ENCODE data around the gene CFAP100.

DNA sequence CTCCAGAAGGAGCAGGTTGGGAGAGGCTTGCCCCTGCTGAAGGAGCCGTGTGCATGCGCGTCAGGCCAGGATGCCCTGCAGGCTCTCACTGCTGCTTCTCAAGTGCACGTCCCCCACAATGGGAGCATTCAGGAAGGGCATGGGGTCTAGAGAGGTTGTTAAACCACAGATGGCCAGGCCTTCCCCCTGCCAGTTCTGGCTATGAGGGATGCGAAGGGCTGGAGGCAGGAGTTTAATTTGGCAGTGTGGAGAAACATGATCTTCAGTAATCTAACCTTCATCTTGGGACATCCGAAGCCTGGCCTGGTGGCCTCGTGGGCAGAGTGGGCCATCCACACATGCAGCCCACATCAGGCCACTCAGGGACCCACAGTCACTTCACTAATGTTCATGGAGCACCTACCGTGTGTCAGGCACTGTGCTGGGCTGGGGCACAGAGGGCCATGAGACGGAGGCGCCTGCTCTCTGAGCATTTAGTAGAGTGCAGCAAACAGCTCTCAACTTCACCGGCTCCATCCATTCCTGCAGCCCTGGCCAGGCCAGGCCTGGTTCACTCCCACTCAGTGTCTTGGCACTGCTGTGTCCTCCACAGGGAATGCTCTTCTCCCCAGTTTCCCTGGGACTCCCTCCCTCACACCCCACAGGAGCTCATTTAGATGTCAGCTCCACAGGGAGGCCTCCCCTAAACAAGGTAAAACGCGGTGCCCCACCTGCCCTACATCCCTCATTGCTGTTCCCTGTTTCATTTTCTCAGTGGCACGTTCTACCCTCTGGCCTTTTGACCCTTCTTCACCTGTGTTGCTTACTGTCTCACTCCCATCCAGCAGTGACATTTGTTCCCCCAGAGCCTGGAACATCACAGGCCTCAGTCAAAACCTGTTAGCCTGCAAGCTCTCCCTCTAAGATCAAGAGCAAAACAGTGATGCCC is 4.0 kb downstream of the CFAP100 start:
- TF ChIP-seq, protein P1, sequence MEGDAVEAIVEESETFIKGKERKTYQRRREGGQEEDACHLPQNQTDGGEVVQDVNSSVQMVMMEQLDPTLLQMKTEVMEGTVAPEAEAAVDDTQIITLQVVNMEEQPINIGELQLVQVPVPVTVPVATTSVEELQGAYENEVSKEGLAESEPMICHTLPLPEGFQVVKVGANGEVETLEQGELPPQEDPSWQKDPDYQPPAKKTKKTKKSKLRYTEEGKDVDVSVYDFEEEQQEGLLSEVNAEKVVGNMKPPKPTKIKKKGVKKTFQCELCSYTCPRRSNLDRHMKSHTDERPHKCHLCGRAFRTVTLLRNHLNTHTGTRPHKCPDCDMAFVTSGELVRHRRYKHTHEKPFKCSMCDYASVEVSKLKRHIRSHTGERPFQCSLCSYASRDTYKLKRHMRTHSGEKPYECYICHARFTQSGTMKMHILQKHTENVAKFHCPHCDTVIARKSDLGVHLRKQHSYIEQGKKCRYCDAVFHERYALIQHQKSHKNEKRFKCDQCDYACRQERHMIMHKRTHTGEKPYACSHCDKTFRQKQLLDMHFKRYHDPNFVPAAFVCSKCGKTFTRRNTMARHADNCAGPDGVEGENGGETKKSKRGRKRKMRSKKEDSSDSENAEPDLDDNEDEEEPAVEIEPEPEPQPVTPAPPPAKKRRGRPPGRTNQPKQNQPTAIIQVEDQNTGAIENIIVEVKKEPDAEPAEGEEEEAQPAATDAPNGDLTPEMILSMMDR (IDR thresholded peaks at IDR 0.05 in 2 of 3, conservative IDR thresholded peaks at IDR 0.05 in 1 of 3; ENCODE audit: control insufficient read depth in 2 of 3, extremely low read depth in 1 of 3, insufficient read depth in 1 of 3, low read depth in 3 of 3, low read length in 3 of 3): no peak
- TF ChIP-seq, protein P2, sequence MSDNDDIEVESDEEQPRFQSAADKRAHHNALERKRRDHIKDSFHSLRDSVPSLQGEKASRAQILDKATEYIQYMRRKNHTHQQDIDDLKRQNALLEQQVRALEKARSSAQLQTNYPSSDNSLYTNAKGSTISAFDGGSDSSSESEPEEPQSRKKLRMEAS (IDR thresholded peaks at IDR 0.05; ENCODE audit: low read depth, low read length): no peak
- TF ChIP-seq EGR1 (IDR thresholded peaks at IDR 0.05; ENCODE audit: borderline replicate concordance in 1 of 2, low read depth in 2 of 2, low read length in 2 of 2) (no peak), SUZ12 (IDR thresholded peaks at IDR 0.05; ENCODE audit: unreplicated experiment) (no peak), ZNF274 (IDR thresholded peaks at IDR 0.05; ENCODE audit: insufficient read depth, insufficient read length) (no peak), ZNF207 (IDR thresholded peaks at IDR 0.05; ENCODE audit: borderline replicate concordance) (no peak), POLR2A (IDR thresholded peaks at IDR 0.05; ENCODE audit: low read depth, low read length) (no peak), HDAC2 (IDR thresholded peaks at IDR 0.05) (no peak), MXI1 (IDR thresholded peaks at IDR 0.05; ENCODE audit: low read depth, low read length) (no peak), CHD2 (IDR thresholded peaks at IDR 0.05; ENCODE audit: borderline replicate concordance, low read depth, low read length) (no peak), ZZZ3 (IDR thresholded peaks at IDR 0.05; ENCODE audit: control insufficient read depth, insufficient read length, low read depth) (no peak), TCF12 (IDR thresholded peaks at IDR 0.05; ENCODE audit: low read depth, low read length) (no peak)
- TF ChIP-seq, protein P3, sequence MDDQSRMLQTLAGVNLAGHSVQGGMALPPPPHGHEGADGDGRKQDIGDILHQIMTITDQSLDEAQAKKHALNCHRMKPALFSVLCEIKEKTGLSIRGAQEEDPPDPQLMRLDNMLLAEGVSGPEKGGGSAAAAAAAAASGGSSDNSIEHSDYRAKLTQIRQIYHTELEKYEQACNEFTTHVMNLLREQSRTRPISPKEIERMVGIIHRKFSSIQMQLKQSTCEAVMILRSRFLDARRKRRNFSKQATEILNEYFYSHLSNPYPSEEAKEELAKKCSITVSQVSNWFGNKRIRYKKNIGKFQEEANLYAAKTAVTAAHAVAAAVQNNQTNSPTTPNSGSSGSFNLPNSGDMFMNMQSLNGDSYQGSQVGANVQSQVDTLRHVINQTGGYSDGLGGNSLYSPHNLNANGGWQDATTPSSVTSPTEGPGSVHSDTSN (IDR thresholded peaks at IDR 0.05; ENCODE audit: insufficient replicate concordance, low read depth, low read length): no peak
- TF ChIP-seq, protein P4, sequence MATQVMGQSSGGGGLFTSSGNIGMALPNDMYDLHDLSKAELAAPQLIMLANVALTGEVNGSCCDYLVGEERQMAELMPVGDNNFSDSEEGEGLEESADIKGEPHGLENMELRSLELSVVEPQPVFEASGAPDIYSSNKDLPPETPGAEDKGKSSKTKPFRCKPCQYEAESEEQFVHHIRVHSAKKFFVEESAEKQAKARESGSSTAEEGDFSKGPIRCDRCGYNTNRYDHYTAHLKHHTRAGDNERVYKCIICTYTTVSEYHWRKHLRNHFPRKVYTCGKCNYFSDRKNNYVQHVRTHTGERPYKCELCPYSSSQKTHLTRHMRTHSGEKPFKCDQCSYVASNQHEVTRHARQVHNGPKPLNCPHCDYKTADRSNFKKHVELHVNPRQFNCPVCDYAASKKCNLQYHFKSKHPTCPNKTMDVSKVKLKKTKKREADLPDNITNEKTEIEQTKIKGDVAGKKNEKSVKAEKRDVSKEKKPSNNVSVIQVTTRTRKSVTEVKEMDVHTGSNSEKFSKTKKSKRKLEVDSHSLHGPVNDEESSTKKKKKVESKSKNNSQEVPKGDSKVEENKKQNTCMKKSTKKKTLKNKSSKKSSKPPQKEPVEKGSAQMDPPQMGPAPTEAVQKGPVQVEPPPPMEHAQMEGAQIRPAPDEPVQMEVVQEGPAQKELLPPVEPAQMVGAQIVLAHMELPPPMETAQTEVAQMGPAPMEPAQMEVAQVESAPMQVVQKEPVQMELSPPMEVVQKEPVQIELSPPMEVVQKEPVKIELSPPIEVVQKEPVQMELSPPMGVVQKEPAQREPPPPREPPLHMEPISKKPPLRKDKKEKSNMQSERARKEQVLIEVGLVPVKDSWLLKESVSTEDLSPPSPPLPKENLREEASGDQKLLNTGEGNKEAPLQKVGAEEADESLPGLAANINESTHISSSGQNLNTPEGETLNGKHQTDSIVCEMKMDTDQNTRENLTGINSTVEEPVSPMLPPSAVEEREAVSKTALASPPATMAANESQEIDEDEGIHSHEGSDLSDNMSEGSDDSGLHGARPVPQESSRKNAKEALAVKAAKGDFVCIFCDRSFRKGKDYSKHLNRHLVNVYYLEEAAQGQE (IDR thresholded peaks at IDR 0.05; ENCODE audit: low read depth, low read length): no peak

Measured in GM12878 (cell line).